HEK293 (cell line): Measurements from ENCODE around the gene RABGEF1.
"Not testable (repeated sequence)": the region's sequence is repeated elsewhere in the genome, so short reads cannot be mapped to it uniquely, and the experiment has no call there.

Source experiments
- CTCF ChIA-PET: fragments of 350-600 bp; formaldehyde crosslinking; extraction: SDS; loops from one replicate; lab custom pipeline; 2021; ENCODE audit warnings: antibody characterized with exemption; lab: Yijun Ruan, JAX
- POLR2A ChIA-PET: fragments of 300-600 bp; formaldehyde crosslinking; extraction: SDS; loops from one replicate; lab custom pipeline; 2020; ENCODE audit warnings: antibody characterized with exemption, inconsistent platforms; lab: Yijun Ruan, JAX
- H3K27ac ChIP-seq: fragments of 200-500 bp; sonication (Bioruptor generic); 2 replicates; pipeline ENCODE4 v1.5.1; 2014; ENCODE audit warnings: low read depth, low read length, control low read depth, inconsistent platforms; ENCODE audit errors: extremely low read depth
- H3K36me3 ChIP-seq, 2 experiments: fragments of 200-500 bp in 1 of 2; sonication (Bioruptor generic) in 1 of 2; 1 replicate in 1 of 2; 2 replicates in 1 of 2; pipeline ENCODE4 v1.5.1; 2014 to 2017; ENCODE audit warnings: inconsistent platforms in 2 of 2, low read length in 2 of 2; ENCODE audit not compliant: control insufficient read depth in 2 of 2, insufficient read depth in 1 of 2
- H3K4me1 ChIP-seq: fragments of 200-500 bp; sonication (Bioruptor generic); 2 replicates; pipeline ENCODE4 v1.5.1; 2014; ENCODE audit warnings: mild to moderate bottlenecking, low read length, inconsistent platforms; ENCODE audit not compliant: control insufficient read depth, insufficient read depth
- H3K4me3 ChIP-seq: 2 replicates; pipeline ENCODE4 v1.5.1; 2011; ENCODE audit warnings: low read depth, mild to moderate bottlenecking, control low read depth, low read length, moderate library complexity
- H3K9me3 ChIP-seq: fragments of 200-500 bp; sonication (Bioruptor generic); 2 replicates; pipeline ENCODE4 v1.5.1; 2014; ENCODE audit warnings: low read depth, low read length, inconsistent platforms; ENCODE audit not compliant: control insufficient read depth, insufficient read depth
- REST ChIP-seq: fragments of 450-650 bp; formaldehyde crosslinking; IDR thresholded peaks from 2 replicates; pipeline ENCODE4 v1.5.1; 2016; ENCODE audit warnings: missing biosample characterization, missing genetic modification characterization
- ZBTB11 ChIP-seq: fragments of 450-650 bp; formaldehyde crosslinking; conservative IDR thresholded peaks from 2 replicates; pipeline ENCODE4 v1.5.1; 2016; ENCODE audit warnings: low read depth, missing biosample characterization, missing genetic modification characterization
- ZBTB8A ChIP-seq: fragments of 450-650 bp; formaldehyde crosslinking; IDR thresholded peaks from 2 replicates; pipeline ENCODE4 v1.5.1; 2016; ENCODE audit warnings: missing biosample characterization, missing genetic modification characterization
- ZFHX2 ChIP-seq: fragments of 450-650 bp; formaldehyde crosslinking; conservative IDR thresholded peaks from 2 replicates; pipeline ENCODE4 v1.5.1; 2016; ENCODE audit warnings: missing biosample characterization, missing genetic modification characterization
- ZNF202 ChIP-seq: fragments of 450-650 bp; formaldehyde crosslinking; IDR thresholded peaks from 2 replicates; pipeline ENCODE4 v1.5.1; 2016; ENCODE audit warnings: missing biosample characterization, missing genetic modification characterization, borderline replicate concordance
- ZNF266 ChIP-seq: fragments of 450-650 bp; formaldehyde crosslinking; IDR thresholded peaks from 2 replicates; pipeline ENCODE4 v1.5.1; 2016; ENCODE audit warnings: missing biosample characterization, missing genetic modification characterization, low read depth
- ZNF394 ChIP-seq: fragments of 450-650 bp; formaldehyde crosslinking; IDR thresholded peaks from 2 replicates; pipeline ENCODE4 v1.5.1; 2016; ENCODE audit warnings: missing biosample characterization, missing genetic modification characterization, mild to moderate bottlenecking, moderate library complexity, borderline replicate concordance
- ZNF426 ChIP-seq: fragments of 450-650 bp; formaldehyde crosslinking; IDR thresholded peaks from 2 replicates; pipeline ENCODE4 v1.5.1; 2017; ENCODE audit warnings: missing biosample characterization, missing genetic modification characterization, mild to moderate bottlenecking, inconsistent platforms, moderate library complexity
- ZNF433 ChIP-seq: fragments of 450-650 bp; formaldehyde crosslinking; IDR thresholded peaks from 2 replicates; pipeline ENCODE4 v1.5.1; 2016; ENCODE audit warnings: missing biosample characterization, missing genetic modification characterization, low read depth
- ZNF510 ChIP-seq: fragments of 450-650 bp; formaldehyde crosslinking; IDR thresholded peaks from 2 replicates; pipeline ENCODE4 v1.5.1; 2018; ENCODE audit warnings: mild to moderate bottlenecking, missing genetic modification characterization, missing biosample characterization; ENCODE audit not compliant: insufficient replicate concordance
- ZNF518A ChIP-seq: fragments of 450-650 bp; formaldehyde crosslinking; conservative IDR thresholded peaks from 2 replicates; pipeline ENCODE4 v1.5.1; 2016; ENCODE audit warnings: low read depth, missing biosample characterization, missing genetic modification characterization
- ZNF555 ChIP-seq: fragments of 450-650 bp; formaldehyde crosslinking; conservative IDR thresholded peaks from 2 replicates; pipeline ENCODE4 v1.5.1; 2017; ENCODE audit warnings: missing biosample characterization, mild to moderate bottlenecking, missing genetic modification characterization, inconsistent platforms
- ZNF558 ChIP-seq: fragments of 450-650 bp; formaldehyde crosslinking; IDR thresholded peaks from 2 replicates; pipeline ENCODE4 v1.5.1; 2016; ENCODE audit warnings: missing biosample characterization, missing genetic modification characterization
- ZNF560 ChIP-seq: fragments of 450-650 bp; formaldehyde crosslinking; IDR thresholded peaks from 2 replicates; pipeline ENCODE4 v1.5.1; 2017; ENCODE audit warnings: missing biosample characterization, missing genetic modification characterization, borderline replicate concordance
- ZNF623 ChIP-seq: fragments of 450-650 bp; formaldehyde crosslinking; IDR thresholded peaks from 2 replicates; pipeline ENCODE4 v1.5.1; 2016; ENCODE audit warnings: missing biosample characterization, missing genetic modification characterization
- ZNF629 ChIP-seq: fragments of 450-650 bp; formaldehyde crosslinking; IDR thresholded peaks from 2 replicates; pipeline ENCODE4 v1.5.1; 2017; ENCODE audit warnings: missing biosample characterization, missing genetic modification characterization
- ZNF654 ChIP-seq: fragments of 450-650 bp; formaldehyde crosslinking; IDR thresholded peaks from 2 replicates; pipeline ENCODE4 v1.5.1; 2016; ENCODE audit warnings: low read depth, missing biosample characterization, missing genetic modification characterization
- ZNF664 ChIP-seq: fragments of 450-650 bp; formaldehyde crosslinking; IDR thresholded peaks from 2 replicates; pipeline ENCODE4 v1.5.1; 2016; ENCODE audit warnings: missing biosample characterization, missing genetic modification characterization
- ZXDB ChIP-seq: fragments of 450-650 bp; formaldehyde crosslinking; IDR thresholded peaks from 2 replicates; pipeline ENCODE4 v1.5.1; 2016; ENCODE audit warnings: missing biosample characterization, missing genetic modification characterization

Gene RABGEF1

GRCh38 chr7:66815951-66816350, 75.4 kb downstream of the RABGEF1 start:
- no peaks in the 10 kb centered on the region for H3K9me3 ChIP-seq
- no peak overlapping the region for H3K4me3 ChIP-seq
- ChIA-PET CTCF (interaction anchor here (0.6 kb wide), 1 partner anchor 19 kb away, joined by 3 read pairs; no protein-coding TSS in a partner anchor), POLR2A (no interaction called here)
- H3K27ac ChIP-seq, result no peak overlapping the region
- H3K36me3 ChIP-seq, result peaks cover 0 to 2% of the 10 kb centered on the region in 2 experiments
- no peak for TF ChIP-seq ZBTB8A
- 0 out of 2 replicates have a peak, but pooled peaks have one; percentile 14 for TF ChIP-seq ZFHX2 (tag by site-specific recombination)
- TF ChIP-seq, all 188 proteins: peak for 1
- H3K4me1 ChIP-seq, result no peaks in the 10 kb centered on the region

GRCh38 chr7:66816658-66817057, 76.1 kb downstream of the RABGEF1 start:
- H3K36me3 ChIP-seq, H3K4me1 ChIP-seq, H3K9me3 ChIP-seq, H3K4me3 ChIP-seq, CTCF ChIA-PET, H3K27ac ChIP-seq, POLR2A ChIA-PET: not testable (repeated sequence)
- TF ChIP-seq ZNF518A (peak; percentile 91), ZNF394 (tag by site-specific recombination) (peak; percentile 91), ZNF433 (tag by site-specific recombination) (0 out of 2 replicates have a peak, but pooled peaks have one; percentile 29), ZNF266 (tag by site-specific recombination) (0 out of 2 replicates have a peak, but pooled peaks have one; percentile 19), ZXDB (tag by site-specific recombination) (0 out of 2 replicates have a peak, but pooled peaks have one; percentile 31), ZNF654 (tag by site-specific recombination) (peak; percentile 25), ZNF623 (tag by site-specific recombination) (peak; percentile 70), ZNF426 (tag by site-specific recombination) (peak; percentile 74), ZBTB11 (tag by site-specific recombination) (peak; percentile 72), ZNF510 (tag by site-specific recombination) (peak; percentile 58), ZNF664 (tag by site-specific recombination) (peak; percentile 48; the same call in 1 of the 2 replicates), ZNF555 (tag by site-specific recombination) (peak; percentile 63), ZNF558 (tag by site-specific recombination) (peak; percentile 70; the same call in 1 of the 2 replicates), ZBTB8A (peak; percentile 75), ZNF629 (peak; percentile 31; the same call in 1 of the 2 replicates), ZNF560 (tag by site-specific recombination) (peak; percentile 67; the same call in 1 of the 2 replicates), REST (peak; percentile 58; the same call in 1 of the 2 replicates), ZNF202 (tag by site-specific recombination) (0 out of 2 replicates have a peak, but pooled peaks have one; percentile 53)

- CTCF ChIA-PET, result interaction anchor here (0.7 kb wide), 1 partner anchor 10 kb away, joined by 3 read pairs; no protein-coding TSS in a partner anchor
- H3K9me3 ChIP-seq, POLR2A ChIA-PET, H3K36me3 ChIP-seq, H3K27ac ChIP-seq, H3K4me3 ChIP-seq, H3K4me1 ChIP-seq: not testable (repeated sequence)
Measured at GRCh38 chr7:66817208-66817795, 76.8 kb downstream of the RABGEF1 start.
